ENCODE measurements around the gene FLYWCH1. TPM values are rescaled to one million over a fixed set of nuclear protein-coding genes. Genes with fewer than 3 reads are reported as not detected.

The FLYWCH1 gene
- total and polyA plus RNA-seq, 8 donors = 11.5 to 40.4 (median 16.5) TPM

DNA sequence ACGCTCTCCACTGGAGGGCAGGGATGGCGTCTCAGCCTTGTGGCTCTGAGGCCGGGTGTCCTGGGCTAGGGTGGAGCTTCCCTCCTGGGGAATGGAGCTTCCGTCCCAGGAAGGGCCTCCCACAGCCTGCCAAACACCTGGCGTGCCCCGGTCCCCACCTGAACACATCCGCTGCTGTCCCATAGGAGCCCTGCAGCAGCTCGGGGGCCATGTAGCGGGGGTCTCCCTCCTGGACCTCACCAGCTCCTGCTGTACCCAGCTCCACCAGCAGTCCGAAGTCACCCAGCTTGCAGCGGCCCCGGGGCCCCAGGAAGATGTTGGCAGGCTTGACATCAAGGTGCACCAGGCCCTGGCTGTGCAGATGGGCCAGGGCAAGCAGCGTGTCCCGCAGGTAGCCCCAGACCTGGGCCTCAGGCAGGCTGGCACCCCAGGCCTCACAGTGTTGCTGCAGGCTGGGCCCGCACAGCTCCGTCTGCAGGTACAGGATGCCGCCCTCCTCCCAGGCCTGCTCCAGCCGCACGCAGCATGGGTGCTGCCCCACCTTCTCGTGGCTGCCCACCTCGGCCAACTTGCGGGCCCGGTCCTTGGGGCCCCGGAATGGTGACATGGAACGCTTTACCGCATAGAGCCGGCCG is 63.5 kb downstream of the FLYWCH1 start:
- FAIRE-seq = no peak
- Histone ChIP-seq H3K4me1 (peaks cover 15 to 32% (median 20%) of the 10 kb centered on the region in 3 donors), H3K27me3 (no peaks in the 10 kb centered on the region), H3K4me3 (no peak overlapping the region), H3K9me3 (no peaks in the 10 kb centered on the region), H3K36me3 (no peaks in the 10 kb centered on the region), H3K27ac (no peak overlapping the region)
- ATAC-seq = no peak
- 96 to 97% methylated on average over 28 of the region's 28 CpGs for WGBS, 2 donors
- peak in 2 of 6 donors; percentile 43 to 80 for DNase-seq
- TF ChIP-seq, protein P1, sequence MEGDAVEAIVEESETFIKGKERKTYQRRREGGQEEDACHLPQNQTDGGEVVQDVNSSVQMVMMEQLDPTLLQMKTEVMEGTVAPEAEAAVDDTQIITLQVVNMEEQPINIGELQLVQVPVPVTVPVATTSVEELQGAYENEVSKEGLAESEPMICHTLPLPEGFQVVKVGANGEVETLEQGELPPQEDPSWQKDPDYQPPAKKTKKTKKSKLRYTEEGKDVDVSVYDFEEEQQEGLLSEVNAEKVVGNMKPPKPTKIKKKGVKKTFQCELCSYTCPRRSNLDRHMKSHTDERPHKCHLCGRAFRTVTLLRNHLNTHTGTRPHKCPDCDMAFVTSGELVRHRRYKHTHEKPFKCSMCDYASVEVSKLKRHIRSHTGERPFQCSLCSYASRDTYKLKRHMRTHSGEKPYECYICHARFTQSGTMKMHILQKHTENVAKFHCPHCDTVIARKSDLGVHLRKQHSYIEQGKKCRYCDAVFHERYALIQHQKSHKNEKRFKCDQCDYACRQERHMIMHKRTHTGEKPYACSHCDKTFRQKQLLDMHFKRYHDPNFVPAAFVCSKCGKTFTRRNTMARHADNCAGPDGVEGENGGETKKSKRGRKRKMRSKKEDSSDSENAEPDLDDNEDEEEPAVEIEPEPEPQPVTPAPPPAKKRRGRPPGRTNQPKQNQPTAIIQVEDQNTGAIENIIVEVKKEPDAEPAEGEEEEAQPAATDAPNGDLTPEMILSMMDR (IDR thresholded peaks at IDR 0.05) = no peak
- intact Hi-C loops (cut with DNase I) = no loop called here

DNA sequence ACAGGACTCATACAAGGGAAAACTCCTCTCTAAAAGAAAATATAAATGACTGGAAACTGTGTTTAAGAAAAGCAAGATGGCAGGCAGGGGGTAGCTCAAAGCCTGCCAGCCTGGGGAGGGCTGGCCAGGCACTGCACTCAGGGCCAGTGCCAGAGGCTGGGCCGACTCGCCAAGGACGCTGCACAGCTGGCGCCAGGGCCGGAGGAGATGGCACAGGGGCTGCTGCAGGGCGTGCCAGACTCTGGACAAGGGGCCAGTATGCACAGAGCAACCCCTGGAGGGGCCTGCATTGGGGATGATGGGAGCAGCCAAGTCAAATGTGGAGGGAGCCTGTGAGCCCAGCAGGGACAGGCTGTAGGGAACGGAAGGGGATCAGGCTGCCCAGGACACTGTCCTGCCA is 64.5 kb downstream of the FLYWCH1 start:
- H3K36me3 ChIP-seq = no peaks in the 10 kb centered on the region
- intact Hi-C loops (cut with DNase I) = no loop called here
- H3K27me3 ChIP-seq = no peaks in the 10 kb centered on the region
- no peak overlapping the region for H3K4me3 ChIP-seq
- FAIRE-seq (no peak), ATAC-seq (no peak), DNase-seq (peak in 2 of 6 donors; percentile 51 to 68)
- TF ChIP-seq, protein P1 (IDR thresholded peaks at IDR 0.05) = no peak
- no peak overlapping the region for H3K27ac ChIP-seq
- H3K4me1 ChIP-seq = peaks cover 15 to 30% (median 20%) of the 10 kb centered on the region in 3 donors
- H3K9me3 ChIP-seq = no peaks in the 10 kb centered on the region
- WGBS, 2 donors = 46 to 48% methylated on average over 7 of the region's 7 CpGs

DNA sequence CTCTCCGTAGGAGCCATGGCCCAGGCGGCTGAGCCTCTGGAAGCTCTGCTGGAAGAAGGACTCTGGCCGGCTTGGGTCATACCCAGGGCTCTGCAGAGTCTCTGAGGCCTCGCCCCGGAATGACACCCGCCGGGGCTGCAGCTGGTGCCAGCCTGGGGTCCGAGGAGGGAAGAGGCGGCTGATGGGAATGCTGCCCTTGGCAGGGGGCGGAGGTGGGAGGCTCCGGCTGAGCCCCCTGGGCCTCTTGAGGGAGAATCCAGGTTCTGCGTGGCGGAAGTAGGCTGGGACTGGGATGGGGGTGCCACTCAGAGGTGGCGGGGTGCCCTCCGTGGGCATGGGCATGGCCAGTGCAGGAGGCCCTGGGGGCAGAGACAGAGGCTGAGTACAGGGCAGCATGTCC is 64.9 kb downstream of the FLYWCH1 start:
- H3K27ac ChIP-seq = peak overlapping the region in 2 of 4 donors; percentile 38 to 58
- intact Hi-C loops (cut with DNase I) = no loop called here
- H3K36me3 ChIP-seq = no peaks in the 10 kb centered on the region
- DNase-seq (peak in 2 of 6 donors; percentile 50 to 80), ATAC-seq (no peak), FAIRE-seq (no peak)
- no peaks in the 10 kb centered on the region for H3K27me3 ChIP-seq
- H3K9me3 ChIP-seq = no peaks in the 10 kb centered on the region
- TF ChIP-seq, protein P1 (IDR thresholded peaks at IDR 0.05) = no peak
- no peak overlapping the region for H3K4me3 ChIP-seq
- 90 to 95% methylated on average over 15 of the region's 15 CpGs for WGBS, 2 donors
- H3K4me1 ChIP-seq = peaks cover 15 to 34% (median 20%) of the 10 kb centered on the region in 3 donors

DNA sequence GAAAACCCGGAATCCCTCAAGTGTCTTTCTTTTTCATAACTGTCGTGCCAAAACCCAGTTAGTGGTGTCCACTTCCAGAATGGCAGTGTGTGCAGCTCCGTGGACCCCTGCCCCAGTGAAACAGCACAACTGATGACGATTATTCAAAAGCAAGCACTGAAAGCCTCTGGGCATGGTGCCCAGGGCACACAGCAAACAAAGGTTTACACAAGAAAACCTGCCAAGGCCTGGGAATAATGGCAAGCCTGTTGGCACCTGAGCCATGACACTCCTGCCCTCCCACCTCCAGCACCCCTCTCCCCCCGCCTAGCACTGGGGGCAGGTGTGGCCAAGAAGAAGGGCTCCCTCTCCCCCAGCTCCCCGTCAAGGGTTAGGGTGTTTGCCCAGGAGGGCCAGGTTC is 65.7 kb downstream of the FLYWCH1 start:
- no peak for FAIRE-seq
- peak overlapping the region; percentile 38 to 65 (median 48) for H3K27ac ChIP-seq
- H3K4me1 ChIP-seq = peaks cover 15 to 34% (median 20%) of the 10 kb centered on the region in 3 donors
- no peaks in the 10 kb centered on the region for H3K36me3 ChIP-seq
- TF ChIP-seq, protein P1 (IDR thresholded peaks at IDR 0.05) = no peak
- peak; percentile 61 to 82 (median 78) for ATAC-seq
- intact Hi-C loops (cut with DNase I) = no loop called here
- peak; percentile 82 to 96 (median 90) for DNase-seq
- H3K27me3 ChIP-seq = no peaks in the 10 kb centered on the region
- no peaks in the 10 kb centered on the region for H3K9me3 ChIP-seq
- no peak overlapping the region for H3K4me3 ChIP-seq
- 16 to 18% methylated on average over 6 of the region's 6 CpGs for WGBS, 2 donors

DNA sequence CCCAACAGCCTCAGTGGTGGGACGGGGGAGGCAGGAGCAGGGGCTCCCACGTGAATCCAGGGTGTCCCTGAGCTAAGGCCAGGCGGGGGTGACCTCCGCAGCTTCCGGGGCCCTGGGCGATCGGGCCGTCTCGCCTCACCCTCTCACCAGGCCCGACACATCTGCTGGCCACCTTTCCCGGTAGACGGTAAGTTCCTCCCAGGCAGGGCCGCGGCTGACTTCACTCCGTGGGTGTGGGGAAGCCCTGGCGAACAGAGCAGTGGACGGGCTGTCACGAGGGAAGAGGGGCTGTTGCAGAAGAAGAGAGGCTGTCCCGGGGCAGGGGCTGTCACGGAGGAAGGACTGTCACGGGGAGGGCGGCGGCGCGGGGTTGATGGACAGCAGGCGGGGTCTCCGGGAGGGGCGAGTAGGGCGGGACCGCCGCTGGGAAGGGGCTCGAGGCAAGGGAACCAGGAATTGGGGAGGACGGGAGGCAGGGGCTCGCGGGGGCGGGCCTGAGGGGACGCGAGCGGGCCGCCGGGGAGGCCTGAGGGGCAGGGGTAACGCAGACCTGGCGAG is 68.0 kb downstream of the FLYWCH1 start:
- DNase-seq (peak in 1 of 6 donors; percentile 85), ATAC-seq (no peak), FAIRE-seq (no peak)
- TF ChIP-seq, protein P1 (IDR thresholded peaks at IDR 0.05) = no peak
- H3K27me3 ChIP-seq = no peaks in the 10 kb centered on the region
- WGBS, 2 donors = 5 to 6% methylated on average over 37 to 43 of the region's 43 CpGs
- intact Hi-C loops (cut with DNase I) = loop anchor here in 1 of 3 donors (5.0 kb wide), 1 partner anchor 57 kb away; no protein-coding TSS in a partner anchor
- no peaks in the 10 kb centered on the region for H3K36me3 ChIP-seq
- no peaks in the 10 kb centered on the region for H3K9me3 ChIP-seq
- peak overlapping the region; percentile 42 to 79 (median 71) for H3K4me3 ChIP-seq
- peaks cover 16 to 46% (median 22%) of the 10 kb centered on the region in 3 donors for H3K4me1 ChIP-seq
- H3K27ac ChIP-seq = no peak overlapping the region
